ENCODE measurements around the gene CMSS1. TPM values are rescaled to one million over a fixed set of nuclear protein-coding genes. Genes with fewer than 3 reads are reported as not detected.

The CMSS1 gene
- polyA plus RNA-seq, 2 of the 4 experiments (the other 2 are of a cell fraction), result 61.1 to 62.9 TPM

DNA sequence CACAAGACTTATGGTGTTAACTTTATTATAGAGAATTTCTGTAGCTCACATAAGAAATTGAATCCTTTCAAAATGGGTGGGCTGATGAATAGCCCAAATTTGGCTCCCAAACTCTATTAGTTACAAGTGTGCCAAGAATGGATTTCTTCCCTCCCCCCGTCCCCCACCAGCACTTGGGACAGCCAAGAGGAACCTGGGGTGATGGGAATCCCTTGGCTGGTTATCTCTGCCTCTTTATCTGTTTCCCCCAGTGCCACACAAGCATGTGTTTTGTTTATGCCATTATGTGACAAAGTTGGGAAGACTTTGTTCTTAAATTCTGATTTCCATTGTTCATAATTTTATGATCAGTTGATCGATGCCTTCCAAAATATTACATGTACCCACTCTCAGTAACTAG lies 28.3 kb downstream of the CMSS1 start:
- no peak for FAIRE-seq
- no peak for DNase-seq (ENCODE audit: low read depth in 1 of 2, low spot score in 1 of 2)
- ChIA-PET POLR2A (interaction anchor here (1.3 kb wide), 1 partner anchor 13 kb away, joined by 3 read pairs; no protein-coding TSS in a partner anchor), CTCF (interaction anchor here (1.3 to 2.4 kb wide), 3 partner anchors 14 to 409 kb away, joined by 4 to 17 read pairs (median 9); no protein-coding TSS in a partner anchor)
- ATAC-seq, result no peak
- Histone ChIP-seq H3K9me3 (no peaks in the 10 kb centered on the region), H3K4me3 (no peak overlapping the region), H3K27ac (no peak overlapping the region), H3K4me2 (no peak overlapping the region), H3K4me1 (no peaks in the 10 kb centered on the region; the same call in 2 of the 3 replicates)
- no peak for TF ChIP-seq ZC3H11A (IDR thresholded peaks at IDR 0.05)
- no peak for TF ChIP-seq SREBF2 (IDR thresholded peaks at IDR 0.05)
- no peak for TF ChIP-seq KDM1A (IDR thresholded peaks at IDR 0.05; ENCODE audit: low read depth)
- TF ChIP-seq KDM5A (IDR thresholded peaks at IDR 0.05), result no peak
- TF ChIP-seq, protein P1, sequence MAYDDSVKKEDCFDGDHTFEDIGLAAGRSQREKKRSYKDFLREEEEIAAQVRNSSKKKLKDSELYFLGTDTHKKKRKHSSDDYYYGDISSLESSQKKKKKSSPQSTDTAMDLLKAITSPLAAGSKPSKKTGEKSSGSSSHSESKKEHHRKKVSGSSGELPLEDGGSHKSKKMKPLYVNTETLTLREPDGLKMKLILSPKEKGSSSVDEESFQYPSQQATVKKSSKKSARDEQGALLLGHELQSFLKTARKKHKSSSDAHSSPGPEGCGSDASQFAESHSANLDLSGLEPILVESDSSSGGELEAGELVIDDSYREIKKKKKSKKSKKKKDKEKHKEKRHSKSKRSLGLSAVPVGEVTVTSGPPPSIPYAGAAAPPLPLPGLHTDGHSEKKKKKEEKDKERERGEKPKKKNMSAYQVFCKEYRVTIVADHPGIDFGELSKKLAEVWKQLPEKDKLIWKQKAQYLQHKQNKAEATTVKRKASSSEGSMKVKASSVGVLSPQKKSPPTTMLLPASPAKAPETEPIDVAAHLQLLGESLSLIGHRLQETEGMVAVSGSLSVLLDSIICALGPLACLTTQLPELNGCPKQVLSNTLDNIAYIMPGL (CRISPR knock-in tag; IDR thresholded peaks at IDR 0.05; ENCODE audit: borderline replicate concordance), result no peak
- 92% methylated on average over 2 of the region's 2 CpGs for WGBS (ENCODE audit: missing lambda C conversion rate)

DNA sequence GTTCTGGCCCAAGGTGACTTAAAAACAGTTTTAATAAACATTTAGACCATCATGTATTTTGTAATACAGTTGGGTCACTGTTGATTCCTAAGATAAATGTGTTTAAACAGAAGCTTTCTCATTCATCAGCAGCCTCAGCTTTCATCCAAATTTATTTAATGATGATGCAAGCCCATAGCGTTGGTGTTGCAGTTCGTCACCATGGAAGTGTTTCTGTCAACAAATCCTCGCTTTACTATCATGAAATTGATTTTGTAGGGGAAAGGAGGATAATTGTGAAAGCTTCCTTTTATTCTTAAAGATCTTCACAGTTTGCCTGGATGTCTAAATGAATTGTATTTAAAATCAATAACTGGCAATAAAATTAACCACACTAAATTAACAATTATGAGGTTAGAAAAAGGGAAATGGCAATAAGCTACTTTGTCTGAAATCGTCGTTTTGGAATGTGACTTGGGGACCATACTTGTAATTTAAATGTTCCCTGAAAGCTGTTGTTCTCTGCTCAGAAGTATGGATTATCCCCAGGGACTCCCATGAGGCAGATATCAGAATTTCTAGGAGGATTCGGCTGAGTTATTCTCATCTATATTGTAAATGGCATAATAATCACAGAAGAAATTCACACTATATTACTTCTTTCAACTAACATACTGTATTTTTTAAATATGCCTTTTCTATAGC lies 29.0 kb downstream of the CMSS1 start:
- Histone ChIP-seq H3K27ac (no peak overlapping the region), H3K4me2 (0 out of 3 replicates have a peak overlapping the region, but pooled peaks have one; percentile 8), H3K9me3 (no peaks in the 10 kb centered on the region), H3K4me1 (no peaks in the 10 kb centered on the region; the same call in 2 of the 3 replicates), H3K4me3 (no peak overlapping the region)
- no peak for ATAC-seq
- ChIA-PET POLR2A (interaction anchor here (1.3 kb wide), 1 partner anchor 13 kb away, joined by 3 read pairs; no protein-coding TSS in a partner anchor), CTCF (interaction anchor here (1.0 to 2.4 kb wide), 5 partner anchors 15 to 408 kb away, joined by 3 to 17 read pairs (median 4); no protein-coding TSS in a partner anchor)
- TF ChIP-seq CBX8 (IDR thresholded peaks at IDR 0.05) (no peak), FOSB (CRISPR knock-in tag; IDR thresholded peaks at IDR 0.05) (no peak), RNF2 (IDR thresholded peaks at IDR 0.05; ENCODE audit: borderline replicate concordance, low read depth) (no peak), KDM1A (IDR thresholded peaks at IDR 0.05; ENCODE audit: low read depth) (no peak), ZC3H11A (IDR thresholded peaks at IDR 0.05) (no peak), HOXB13 (CRISPR knock-in tag; IDR thresholded peaks at IDR 0.05; ENCODE audit: low read depth) (no peak), KDM5A (IDR thresholded peaks at IDR 0.05) (no peak), CBX2 (IDR thresholded peaks at IDR 0.05; ENCODE audit: borderline replicate concordance, low read depth) (no peak), POLR2A (IDR thresholded peaks at IDR 0.05; ENCODE audit: low read length) (no peak), JUN (IDR thresholded peaks at IDR 0.05) (no peak), NR3C1 (IDR thresholded peaks at IDR 0.05) (no peak), FOSL2 (IDR thresholded peaks at IDR 0.05) (no peak), FOSL2 (CRISPR knock-in tag; IDR thresholded peaks at IDR 0.05) (no peak)
- TF ChIP-seq, protein P2, sequence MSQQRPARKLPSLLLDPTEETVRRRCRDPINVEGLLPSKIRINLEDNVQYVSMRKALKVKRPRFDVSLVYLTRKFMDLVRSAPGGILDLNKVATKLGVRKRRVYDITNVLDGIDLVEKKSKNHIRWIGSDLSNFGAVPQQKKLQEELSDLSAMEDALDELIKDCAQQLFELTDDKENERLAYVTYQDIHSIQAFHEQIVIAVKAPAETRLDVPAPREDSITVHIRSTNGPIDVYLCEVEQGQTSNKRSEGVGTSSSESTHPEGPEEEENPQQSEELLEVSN (IDR thresholded peaks at IDR 0.05; ENCODE audit: borderline replicate concordance, low read depth), result no peak
- TF ChIP-seq, protein P3, sequence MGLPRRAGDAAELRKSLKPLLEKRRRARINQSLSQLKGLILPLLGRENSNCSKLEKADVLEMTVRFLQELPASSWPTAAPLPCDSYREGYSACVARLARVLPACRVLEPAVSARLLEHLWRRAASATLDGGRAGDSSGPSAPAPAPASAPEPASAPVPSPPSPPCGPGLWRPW (IDR thresholded peaks at IDR 0.05), result no peak
- TF ChIP-seq, protein P4, sequence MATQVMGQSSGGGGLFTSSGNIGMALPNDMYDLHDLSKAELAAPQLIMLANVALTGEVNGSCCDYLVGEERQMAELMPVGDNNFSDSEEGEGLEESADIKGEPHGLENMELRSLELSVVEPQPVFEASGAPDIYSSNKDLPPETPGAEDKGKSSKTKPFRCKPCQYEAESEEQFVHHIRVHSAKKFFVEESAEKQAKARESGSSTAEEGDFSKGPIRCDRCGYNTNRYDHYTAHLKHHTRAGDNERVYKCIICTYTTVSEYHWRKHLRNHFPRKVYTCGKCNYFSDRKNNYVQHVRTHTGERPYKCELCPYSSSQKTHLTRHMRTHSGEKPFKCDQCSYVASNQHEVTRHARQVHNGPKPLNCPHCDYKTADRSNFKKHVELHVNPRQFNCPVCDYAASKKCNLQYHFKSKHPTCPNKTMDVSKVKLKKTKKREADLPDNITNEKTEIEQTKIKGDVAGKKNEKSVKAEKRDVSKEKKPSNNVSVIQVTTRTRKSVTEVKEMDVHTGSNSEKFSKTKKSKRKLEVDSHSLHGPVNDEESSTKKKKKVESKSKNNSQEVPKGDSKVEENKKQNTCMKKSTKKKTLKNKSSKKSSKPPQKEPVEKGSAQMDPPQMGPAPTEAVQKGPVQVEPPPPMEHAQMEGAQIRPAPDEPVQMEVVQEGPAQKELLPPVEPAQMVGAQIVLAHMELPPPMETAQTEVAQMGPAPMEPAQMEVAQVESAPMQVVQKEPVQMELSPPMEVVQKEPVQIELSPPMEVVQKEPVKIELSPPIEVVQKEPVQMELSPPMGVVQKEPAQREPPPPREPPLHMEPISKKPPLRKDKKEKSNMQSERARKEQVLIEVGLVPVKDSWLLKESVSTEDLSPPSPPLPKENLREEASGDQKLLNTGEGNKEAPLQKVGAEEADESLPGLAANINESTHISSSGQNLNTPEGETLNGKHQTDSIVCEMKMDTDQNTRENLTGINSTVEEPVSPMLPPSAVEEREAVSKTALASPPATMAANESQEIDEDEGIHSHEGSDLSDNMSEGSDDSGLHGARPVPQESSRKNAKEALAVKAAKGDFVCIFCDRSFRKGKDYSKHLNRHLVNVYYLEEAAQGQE (IDR thresholded peaks at IDR 0.05), result no peak
- TF ChIP-seq, protein P5, sequence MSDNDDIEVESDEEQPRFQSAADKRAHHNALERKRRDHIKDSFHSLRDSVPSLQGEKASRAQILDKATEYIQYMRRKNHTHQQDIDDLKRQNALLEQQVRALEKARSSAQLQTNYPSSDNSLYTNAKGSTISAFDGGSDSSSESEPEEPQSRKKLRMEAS (IDR thresholded peaks at IDR 0.05), result no peak
- TF ChIP-seq, protein P6, sequence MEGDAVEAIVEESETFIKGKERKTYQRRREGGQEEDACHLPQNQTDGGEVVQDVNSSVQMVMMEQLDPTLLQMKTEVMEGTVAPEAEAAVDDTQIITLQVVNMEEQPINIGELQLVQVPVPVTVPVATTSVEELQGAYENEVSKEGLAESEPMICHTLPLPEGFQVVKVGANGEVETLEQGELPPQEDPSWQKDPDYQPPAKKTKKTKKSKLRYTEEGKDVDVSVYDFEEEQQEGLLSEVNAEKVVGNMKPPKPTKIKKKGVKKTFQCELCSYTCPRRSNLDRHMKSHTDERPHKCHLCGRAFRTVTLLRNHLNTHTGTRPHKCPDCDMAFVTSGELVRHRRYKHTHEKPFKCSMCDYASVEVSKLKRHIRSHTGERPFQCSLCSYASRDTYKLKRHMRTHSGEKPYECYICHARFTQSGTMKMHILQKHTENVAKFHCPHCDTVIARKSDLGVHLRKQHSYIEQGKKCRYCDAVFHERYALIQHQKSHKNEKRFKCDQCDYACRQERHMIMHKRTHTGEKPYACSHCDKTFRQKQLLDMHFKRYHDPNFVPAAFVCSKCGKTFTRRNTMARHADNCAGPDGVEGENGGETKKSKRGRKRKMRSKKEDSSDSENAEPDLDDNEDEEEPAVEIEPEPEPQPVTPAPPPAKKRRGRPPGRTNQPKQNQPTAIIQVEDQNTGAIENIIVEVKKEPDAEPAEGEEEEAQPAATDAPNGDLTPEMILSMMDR (IDR thresholded peaks at IDR 0.05), result no peak
- TF ChIP-seq, protein P7, sequence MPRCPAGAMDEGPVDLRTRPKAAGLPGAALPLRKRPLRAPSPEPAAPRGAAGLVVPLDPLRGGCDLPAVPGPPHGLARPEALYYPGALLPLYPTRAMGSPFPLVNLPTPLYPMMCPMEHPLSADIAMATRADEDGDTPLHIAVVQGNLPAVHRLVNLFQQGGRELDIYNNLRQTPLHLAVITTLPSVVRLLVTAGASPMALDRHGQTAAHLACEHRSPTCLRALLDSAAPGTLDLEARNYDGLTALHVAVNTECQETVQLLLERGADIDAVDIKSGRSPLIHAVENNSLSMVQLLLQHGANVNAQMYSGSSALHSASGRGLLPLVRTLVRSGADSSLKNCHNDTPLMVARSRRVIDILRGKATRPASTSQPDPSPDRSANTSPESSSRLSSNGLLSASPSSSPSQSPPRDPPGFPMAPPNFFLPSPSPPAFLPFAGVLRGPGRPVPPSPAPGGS (IDR thresholded peaks at IDR 0.05), result no peak
- FAIRE-seq, result no peak
- 77% methylated on average over 6 of the region's 6 CpGs for WGBS (ENCODE audit: missing lambda C conversion rate)
- DNase-seq (ENCODE audit: low read depth in 1 of 2, low spot score in 1 of 2), result peak in 1 of 2 experiments; percentile 33

Measured in A549 (cell line).